HCT116 (cell line): ENCODE results near the gene CDCA4. TPM values are rescaled to one million over a fixed set of nuclear protein-coding genes. Genes with fewer than 3 reads are reported as not detected.

ENCODE experiments used
- ATAC-seq: fragments of 200-7000 bp; cut with Tn5 transposase; 2 replicates; pipeline ENCODE4 v1.9.1; 2020; ENCODE audit warnings: mild to moderate bottlenecking, moderate library complexity
- BruUV-seq: library from RNA; stranded (reverse); fragments of 400-500 nt; replicated peaks from 2 replicates; lab custom pipeline; 2021; lab: Mats Ljungman, UMichigan
- CTCF ChIA-PET: fragments of 300-600 bp; sonication (Branson Sonifier 250); formaldehyde crosslinking; loops from one replicate; lab custom pipeline; 2021; ENCODE audit warnings: antibody characterized with exemption; lab: Charles Lee
- POLR2A ChIA-PET: fragments of 300-600, 350-600 bp; sonication (Branson Sonifier 250); formaldehyde crosslinking; loops from one replicate; lab custom pipeline; 2021; ENCODE audit warnings: antibody characterized with exemption; lab: Charles Lee
- RAD21 ChIA-PET, 2 experiments: fragments of 300-600 bp; sonication (Branson Sonifier 250); formaldehyde crosslinking; loops; one replicate each; lab custom pipeline; 2023; ENCODE audit warnings: low total read pairs in 2 of 2; ENCODE audit not compliant: uncharacterized antibody in 2 of 2, unreplicated experiment in 2 of 2, low non-redundant PET in 1 of 2; lab: Charles Lee
- DNase-seq: peaks from one replicate; pipeline ENCODE4 v3.0.0-alpha.2; 2010; ENCODE audit warnings: low read depth, low spot score
- H2AFZ ChIP-seq: fragments of 200-600 bp; shearing (Covaris generic), sonication (generic); 2 replicates; pipeline ENCODE4 v1.6.1; 2017; ENCODE audit warnings: low read depth, mixed run types, mixed read lengths, antibody characterized with exemption, low read length; ENCODE audit not compliant: poor library complexity, severe bottlenecking
- H3K27ac ChIP-seq: 2 replicates; pipeline ENCODE4 v1.5.1; 2012; ENCODE audit warnings: low read depth, low read length
- H3K27me3 ChIP-seq: fragments of 200-600 bp; sonication (generic); 2 replicates; pipeline ENCODE4 v1.6.1; 2016; ENCODE audit warnings: mixed run types, low read length, mixed read lengths; ENCODE audit not compliant: insufficient read depth
- H3K36me3 ChIP-seq, 2 experiments: fragments of 200-500 bp in 1 of 2; fragments of 200-600 bp in 1 of 2; sonication (Bioruptor generic) in 1 of 2; sonication (generic) in 1 of 2; 2 replicates each; pipeline versions ENCODE4 v1.5.1 to v1.6.1; 2014 to 2016; ENCODE audit warnings: low read length in 2 of 2, inconsistent platforms in 1 of 2, mixed read lengths in 1 of 2, mixed run types in 1 of 2; ENCODE audit not compliant: insufficient read depth in 2 of 2, control insufficient read depth in 1 of 2
- H3K4me1 ChIP-seq, 2 experiments: fragments of 200-600 bp in 1 of 2; sonication (generic) in 1 of 2; 2 replicates each; pipeline versions ENCODE4 v1.5.1 to v1.6.1; 2012 to 2017; ENCODE audit warnings: low read length in 2 of 2, inconsistent platforms in 1 of 2, mild to moderate bottlenecking in 1 of 2, mixed read lengths in 1 of 2, mixed run types in 1 of 2, moderate library complexity in 1 of 2; ENCODE audit not compliant: insufficient read depth in 2 of 2, control insufficient read depth in 1 of 2
- H3K4me2 ChIP-seq: fragments of 200-600 bp; sonication (generic); 2 replicates; pipeline ENCODE4 v1.6.1; 2017; ENCODE audit warnings: mixed run types, low read length, mixed read lengths
- H3K4me3 ChIP-seq, 2 experiments: fragments of 200-600 bp in 1 of 2; sonication (generic) in 1 of 2; replicated peaks in 1 of 2; 2 replicates each; pipeline ENCODE4 v1.5.1; 2011 to 2016; ENCODE audit warnings: low read length in 2 of 2, control low read depth in 1 of 2, low read depth in 1 of 2, mild to moderate bottlenecking in 1 of 2, mixed read lengths in 1 of 2, mixed run types in 1 of 2
- H3K79me2 ChIP-seq: fragments of 200-600 bp; sonication (generic); 2 replicates; pipeline ENCODE4 v1.6.1; 2017; ENCODE audit warnings: mild to moderate bottlenecking, mixed run types, low read length, moderate library complexity, mixed read lengths; ENCODE audit not compliant: insufficient read depth
- H3K9ac ChIP-seq: fragments of 200-600 bp; sonication (generic); 2 replicates; pipeline ENCODE4 v1.6.1; 2016; ENCODE audit warnings: low read length, mixed read lengths
- H3K9me2 ChIP-seq: fragments of 200-600 bp; sonication (generic), shearing (Covaris generic); 2 replicates; pipeline ENCODE4 v1.6.1; 2017; ENCODE audit warnings: mixed run types, mild to moderate bottlenecking, moderate library complexity; ENCODE audit not compliant: insufficient read depth
- H3K9me3 ChIP-seq, 2 experiments: fragments of 200-500 bp in 1 of 2; fragments of 200-600 bp in 1 of 2; sonication (Bioruptor generic) in 1 of 2; sonication (generic) in 1 of 2; 2 replicates each; pipeline ENCODE4 v1.6.1; 2014 to 2017; ENCODE audit warnings: low read length in 2 of 2, mixed read lengths in 2 of 2, inconsistent platforms in 1 of 2, low read depth in 1 of 2, mild to moderate bottlenecking in 1 of 2, mixed run types in 1 of 2, moderate library complexity in 1 of 2; ENCODE audit not compliant: control insufficient read depth in 1 of 2, insufficient read depth in 1 of 2
- H4K20me1 ChIP-seq: fragments of 200-600 bp; sonication (generic), shearing (Covaris generic); 2 replicates; pipeline ENCODE4 v1.6.1; 2017; ENCODE audit warnings: mixed run types, mild to moderate bottlenecking, moderate library complexity; ENCODE audit not compliant: insufficient read depth
- CEBPB ChIP-seq: IDR thresholded peaks from 2 replicates; pipeline ENCODE4 v1.6.1; 2012; ENCODE audit warnings: low read depth
- EGR1 ChIP-seq: IDR thresholded peaks from 2 replicates; pipeline ENCODE4 v1.6.1; 2012; ENCODE audit warnings: low read depth
- ELF1 ChIP-seq: IDR thresholded peaks from 2 replicates; pipeline ENCODE4 v1.6.1; 2012; ENCODE audit warnings: low read depth, borderline replicate concordance
- EZH2phosphoT487 ChIP-seq: fragments of 200-600 bp; IDR thresholded peaks from 2 replicates; pipeline ENCODE4 v1.6.1; 2018; ENCODE audit warnings: antibody characterized with exemption, borderline replicate concordance
- FOSL1 ChIP-seq: IDR thresholded peaks from 2 replicates; pipeline ENCODE4 v1.6.1; 2012; ENCODE audit warnings: low read depth
- POLR2A ChIP-seq: IDR thresholded peaks from 2 replicates; pipeline ENCODE4 v1.7.0; 2011; ENCODE audit warnings: borderline replicate concordance; ENCODE audit not compliant: insufficient read depth, insufficient read length; ENCODE audit errors: extremely low read depth
- RAD21 ChIP-seq: IDR thresholded peaks from 2 replicates; pipeline ENCODE4 v1.6.1; 2012; ENCODE audit warnings: low read depth, mild to moderate bottlenecking
- SP1 ChIP-seq: IDR thresholded peaks from 2 replicates; pipeline ENCODE4 v1.6.1; 2012; ENCODE audit warnings: low read depth
- SRF ChIP-seq: IDR thresholded peaks from 2 replicates; pipeline ENCODE4 v1.6.1; 2012; ENCODE audit warnings: low read depth
- YY1 ChIP-seq: IDR thresholded peaks from 2 replicates; pipeline ENCODE4 v1.6.1; 2011; ENCODE audit warnings: low read length, low read depth, moderate library complexity, mild to moderate bottlenecking; ENCODE audit not compliant: insufficient replicate concordance; ENCODE audit errors: extremely low read depth
- ZBTB33 ChIP-seq: IDR thresholded peaks from 2 replicates; pipeline ENCODE4 v1.6.1; 2011; ENCODE audit warnings: mild to moderate bottlenecking, low read length, moderate library complexity; ENCODE audit not compliant: insufficient replicate concordance; ENCODE audit errors: extremely low read depth
- ZFX ChIP-seq: fragments of 450-650 bp; IDR thresholded peaks from 2 replicates; pipeline ENCODE4 v1.6.1; 2017
- intact Hi-C: fragments of 100-400 bp; cut with micrococcal nuclease; formaldehyde crosslinking; loops from 2 replicates; pipeline ENCODE4 v1.10.0; 2022
- total RNA-seq: library from RNA; stranded (reverse); gene quantifications from one replicate; pipeline ENCODE4 v1.2.1, GENCODE V29; 2021; ENCODE audit not compliant: unreplicated experiment
- TF ChIP-seq, protein P1 (sequence below): IDR thresholded peaks from 2 replicates; pipeline ENCODE4 v1.6.1; 2012; ENCODE audit warnings: low read depth
- TF ChIP-seq, protein P2 (sequence below): IDR thresholded peaks from 2 replicates; pipeline ENCODE4 v1.6.1; 2012
- TF ChIP-seq, protein P3 (sequence below), 3 experiments: fragments of 200-600 bp in 1 of 3; sonication (generic) in 1 of 3; IDR thresholded peaks in 2 of 3; conservative IDR thresholded peaks in 1 of 3; 2 replicates each; pipeline ENCODE4 v1.5.1; 2012 to 2017; ENCODE audit warnings: low read depth in 2 of 3, low read length in 2 of 3, antibody characterized with exemption in 1 of 3, borderline replicate concordance in 1 of 3, control low read depth in 1 of 3, mild to moderate bottlenecking in 1 of 3, mixed read lengths in 1 of 3, mixed run types in 1 of 3, moderate library complexity in 1 of 3; ENCODE audit not compliant: insufficient read depth in 1 of 3

CDCA4 gene
- total RNA-seq, 1 experiment from 2014 or later, result 62.4 TPM

- TF ChIP-seq, protein P1, sequence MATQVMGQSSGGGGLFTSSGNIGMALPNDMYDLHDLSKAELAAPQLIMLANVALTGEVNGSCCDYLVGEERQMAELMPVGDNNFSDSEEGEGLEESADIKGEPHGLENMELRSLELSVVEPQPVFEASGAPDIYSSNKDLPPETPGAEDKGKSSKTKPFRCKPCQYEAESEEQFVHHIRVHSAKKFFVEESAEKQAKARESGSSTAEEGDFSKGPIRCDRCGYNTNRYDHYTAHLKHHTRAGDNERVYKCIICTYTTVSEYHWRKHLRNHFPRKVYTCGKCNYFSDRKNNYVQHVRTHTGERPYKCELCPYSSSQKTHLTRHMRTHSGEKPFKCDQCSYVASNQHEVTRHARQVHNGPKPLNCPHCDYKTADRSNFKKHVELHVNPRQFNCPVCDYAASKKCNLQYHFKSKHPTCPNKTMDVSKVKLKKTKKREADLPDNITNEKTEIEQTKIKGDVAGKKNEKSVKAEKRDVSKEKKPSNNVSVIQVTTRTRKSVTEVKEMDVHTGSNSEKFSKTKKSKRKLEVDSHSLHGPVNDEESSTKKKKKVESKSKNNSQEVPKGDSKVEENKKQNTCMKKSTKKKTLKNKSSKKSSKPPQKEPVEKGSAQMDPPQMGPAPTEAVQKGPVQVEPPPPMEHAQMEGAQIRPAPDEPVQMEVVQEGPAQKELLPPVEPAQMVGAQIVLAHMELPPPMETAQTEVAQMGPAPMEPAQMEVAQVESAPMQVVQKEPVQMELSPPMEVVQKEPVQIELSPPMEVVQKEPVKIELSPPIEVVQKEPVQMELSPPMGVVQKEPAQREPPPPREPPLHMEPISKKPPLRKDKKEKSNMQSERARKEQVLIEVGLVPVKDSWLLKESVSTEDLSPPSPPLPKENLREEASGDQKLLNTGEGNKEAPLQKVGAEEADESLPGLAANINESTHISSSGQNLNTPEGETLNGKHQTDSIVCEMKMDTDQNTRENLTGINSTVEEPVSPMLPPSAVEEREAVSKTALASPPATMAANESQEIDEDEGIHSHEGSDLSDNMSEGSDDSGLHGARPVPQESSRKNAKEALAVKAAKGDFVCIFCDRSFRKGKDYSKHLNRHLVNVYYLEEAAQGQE, result no peak
- no peak for TF ChIP-seq YY1
- TF ChIP-seq, protein P2, sequence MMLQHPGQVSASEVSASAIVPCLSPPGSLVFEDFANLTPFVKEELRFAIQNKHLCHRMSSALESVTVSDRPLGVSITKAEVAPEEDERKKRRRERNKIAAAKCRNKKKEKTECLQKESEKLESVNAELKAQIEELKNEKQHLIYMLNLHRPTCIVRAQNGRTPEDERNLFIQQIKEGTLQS, result no peak
- TF ChIP-seq, all 23 proteins: peak for 0
These were observed 22.1 kb downstream of the CDCA4 start (continued) for GRCh38 chr14:104998801-104999200.

- H3K79me2 ChIP-seq, result no peaks in the 10 kb centered on the region
- ChIA-PET RAD21 (no interaction called here), CTCF (no interaction called here), POLR2A (no interaction called here)
- H3K9ac ChIP-seq, result no peak overlapping the region
- DNase-seq, result no peak
- no peak overlapping the region for H3K4me2 ChIP-seq
- H4K20me1 ChIP-seq, result no peaks in the 10 kb centered on the region
- no peak overlapping the region for H2AFZ ChIP-seq
- no peak overlapping the region for H3K4me3 ChIP-seq
- H3K4me1 ChIP-seq, result no peaks in the 10 kb centered on the region
- H3K27me3 ChIP-seq, result no peaks in the 10 kb centered on the region
- H3K9me3 ChIP-seq, result no peaks in the 10 kb centered on the region
- intact Hi-C loops, result no loop called here
- no peak for ATAC-seq
- BruUV-seq, result no TSS peak
- no peak overlapping the region for H3K27ac ChIP-seq
- peaks cover 10 to 15% of the 10 kb centered on the region in 2 experiments; a peak in 3 of 4 replicates for H3K36me3 ChIP-seq
- no peaks in the 10 kb centered on the region for H3K9me2 ChIP-seq
- no peak for TF ChIP-seq POLR2A
- no peak for TF ChIP-seq EZH2phosphoT487
- TF ChIP-seq, protein P3, sequence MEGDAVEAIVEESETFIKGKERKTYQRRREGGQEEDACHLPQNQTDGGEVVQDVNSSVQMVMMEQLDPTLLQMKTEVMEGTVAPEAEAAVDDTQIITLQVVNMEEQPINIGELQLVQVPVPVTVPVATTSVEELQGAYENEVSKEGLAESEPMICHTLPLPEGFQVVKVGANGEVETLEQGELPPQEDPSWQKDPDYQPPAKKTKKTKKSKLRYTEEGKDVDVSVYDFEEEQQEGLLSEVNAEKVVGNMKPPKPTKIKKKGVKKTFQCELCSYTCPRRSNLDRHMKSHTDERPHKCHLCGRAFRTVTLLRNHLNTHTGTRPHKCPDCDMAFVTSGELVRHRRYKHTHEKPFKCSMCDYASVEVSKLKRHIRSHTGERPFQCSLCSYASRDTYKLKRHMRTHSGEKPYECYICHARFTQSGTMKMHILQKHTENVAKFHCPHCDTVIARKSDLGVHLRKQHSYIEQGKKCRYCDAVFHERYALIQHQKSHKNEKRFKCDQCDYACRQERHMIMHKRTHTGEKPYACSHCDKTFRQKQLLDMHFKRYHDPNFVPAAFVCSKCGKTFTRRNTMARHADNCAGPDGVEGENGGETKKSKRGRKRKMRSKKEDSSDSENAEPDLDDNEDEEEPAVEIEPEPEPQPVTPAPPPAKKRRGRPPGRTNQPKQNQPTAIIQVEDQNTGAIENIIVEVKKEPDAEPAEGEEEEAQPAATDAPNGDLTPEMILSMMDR (IDR thresholded peaks at IDR 0.05 in 2 of 3, conservative IDR thresholded peaks at IDR 0.05 in 1 of 3; ENCODE audit: borderline replicate concordance in 1 of 3, insufficient read depth in 1 of 3, low read depth in 2 of 3, low read length in 2 of 3), result no peak
- no peak for TF ChIP-seq FOSL1
- no peak for TF ChIP-seq EGR1
- no peak for TF ChIP-seq ELF1
- TF ChIP-seq ZFX, result no peak
- no peak for TF ChIP-seq YY1
- no peak for TF ChIP-seq RAD21
- no peak for TF ChIP-seq SRF
- TF ChIP-seq SP1, result no peak
- TF ChIP-seq, protein P2, result no peak
- TF ChIP-seq CEBPB, result no peak
- TF ChIP-seq ZBTB33, result no peak
These were observed 24.4 kb downstream of the CDCA4 start for GRCh38 chr14:104996483-104996882.
